GM21786 (cell line): Measurements from ENCODE around the gene SIK2.

ENCODE experiments used
- ATAC-seq: cut with Tn5 transposase; IDR thresholded peaks from one replicate; pipeline ENCODE4 v1.9.1; 2021; ENCODE audit not compliant: unreplicated experiment

SIK2 gene

GRCh38 chr11:111778047-111778558 is 175.9 kb downstream of the SIK2 start:
- no peak for ATAC-seq

GRCh38 chr11:111779118-111779517 is 176.9 kb downstream of the SIK2 start:
- no peak for ATAC-seq
